Kidney (tissue), 22 donors: Measurements from ENCODE around the gene SPECC1. TPM values are rescaled to one million over a fixed set of nuclear protein-coding genes. Genes with fewer than 3 reads are reported as not detected.
"Not testable (repeated sequence)": the region's sequence is repeated elsewhere in the genome, so short reads cannot be mapped to it uniquely, and the experiment has no call there.

Experiments used
- DNase-seq, 5 donors: peaks; one replicate each; pipeline ENCODE4 v3.0.0-alpha.2; 2013 to 2020
- FAIRE-seq: peaks from 2 replicates; lab custom pipeline; 2012; peaks lifted over from hg19 to GRCh38; lab: Jason Lieb, UNC
- H3K27ac ChIP-seq, 2 donors: one replicate each; pipeline ENCODE4 v1.7.0; 2013; ENCODE audit warnings: low read depth in 2 of 2, low read length in 2 of 2, inconsistent platforms in 1 of 2
- H3K27me3 ChIP-seq: one replicate; pipeline ENCODE4 v1.7.1; 2013; ENCODE audit warnings: low read length, inconsistent platforms; ENCODE audit not compliant: control insufficient read depth, insufficient read depth
- H3K36me3 ChIP-seq, 3 donors: one replicate each; pipeline versions ENCODE4 v1.7.0 to v1.7.1; 2013; ENCODE audit warnings: low read length in 3 of 3, control low read depth in 1 of 3, inconsistent platforms in 1 of 3; ENCODE audit not compliant: insufficient read depth in 3 of 3, control insufficient read depth in 2 of 3
- H3K4me1 ChIP-seq, 3 donors: one replicate each; pipeline versions ENCODE4 v1.7.0 to v1.7.1; 2013; ENCODE audit warnings: low read length in 3 of 3, inconsistent platforms in 1 of 3, low read depth in 1 of 3; ENCODE audit not compliant: control insufficient read depth in 2 of 3, insufficient read depth in 2 of 3
- H3K4me3 ChIP-seq, 3 donors: one replicate each; pipeline versions ENCODE4 v1.7.0 to v1.8.1; 2013; ENCODE audit warnings: low read length in 3 of 3, control low read depth in 1 of 3, inconsistent platforms in 1 of 3
- H3K9ac ChIP-seq, 3 donors: one replicate each; pipeline versions ENCODE4 v1.7.0 to v1.7.1; 2013; ENCODE audit warnings: low read length in 3 of 3, control low read depth in 1 of 3, inconsistent platforms in 1 of 3
- H3K9me3 ChIP-seq, 3 donors: one replicate each; pipeline versions ENCODE4 v1.7.0 to v1.7.1; 2013; ENCODE audit warnings: low read length in 3 of 3, control low read depth in 1 of 3, inconsistent platforms in 1 of 3; ENCODE audit not compliant: control insufficient read depth in 2 of 3, insufficient read depth in 1 of 3
- intact Hi-C: fragments of 100-400 bp; cut with DNase I; formaldehyde crosslinking; loops from one replicate; pipeline ENCODE4 v1.11.1; 2022
- long read RNA-seq, 10 donors: library from polyadenylated mRNA in 1 of 10; unstranded in 1 of 10; transcript quantifications; one replicate each; pipeline ENCODE4 v2.0.0 and lab custom pipeline, GENCODE V29; 2021 to 2026
- polyA plus RNA-seq: library from polyadenylated mRNA; stranded (reverse); fragments of 350-450 nt; fragmentation: Illumina TruSeq; extraction: RNeasy Lipid Tissue Mini Kit (QIAGEN cat#74804); gene quantifications from one replicate; pipeline ENCODE4 v1.2.3, GENCODE V29; 2014; ENCODE audit warnings: low read depth, low replicate concordance; ENCODE audit not compliant: insufficient read depth
- total RNA-seq: library from RNA; stranded (reverse); fragmentation: NEBNext Ultra II Directional; extraction: Animal tissue kit (Norgen Biotek cat#: 25700); gene quantifications from one replicate; pipeline ENCODE4 v1.2.1, GENCODE V29; 2021
- TF ChIP-seq, protein P1 (sequence below): IDR thresholded peaks from 3 replicates; pipeline ENCODE4 v1.5.1; 2012; ENCODE audit warnings: mild to moderate bottlenecking, moderate library complexity, borderline replicate concordance; ENCODE audit not compliant: insufficient read depth; ENCODE audit errors: extremely low read depth
- donor health status: control.
- donor health status: control.
- donor health status: control.
- donor health status: control.
- donor health status: control.
- donor health status: DM: yes; HTN: yes; CAD: no.
- donor health status: Normal renal cell carcinoma (clear cell type).

The SPECC1 gene, protein sequence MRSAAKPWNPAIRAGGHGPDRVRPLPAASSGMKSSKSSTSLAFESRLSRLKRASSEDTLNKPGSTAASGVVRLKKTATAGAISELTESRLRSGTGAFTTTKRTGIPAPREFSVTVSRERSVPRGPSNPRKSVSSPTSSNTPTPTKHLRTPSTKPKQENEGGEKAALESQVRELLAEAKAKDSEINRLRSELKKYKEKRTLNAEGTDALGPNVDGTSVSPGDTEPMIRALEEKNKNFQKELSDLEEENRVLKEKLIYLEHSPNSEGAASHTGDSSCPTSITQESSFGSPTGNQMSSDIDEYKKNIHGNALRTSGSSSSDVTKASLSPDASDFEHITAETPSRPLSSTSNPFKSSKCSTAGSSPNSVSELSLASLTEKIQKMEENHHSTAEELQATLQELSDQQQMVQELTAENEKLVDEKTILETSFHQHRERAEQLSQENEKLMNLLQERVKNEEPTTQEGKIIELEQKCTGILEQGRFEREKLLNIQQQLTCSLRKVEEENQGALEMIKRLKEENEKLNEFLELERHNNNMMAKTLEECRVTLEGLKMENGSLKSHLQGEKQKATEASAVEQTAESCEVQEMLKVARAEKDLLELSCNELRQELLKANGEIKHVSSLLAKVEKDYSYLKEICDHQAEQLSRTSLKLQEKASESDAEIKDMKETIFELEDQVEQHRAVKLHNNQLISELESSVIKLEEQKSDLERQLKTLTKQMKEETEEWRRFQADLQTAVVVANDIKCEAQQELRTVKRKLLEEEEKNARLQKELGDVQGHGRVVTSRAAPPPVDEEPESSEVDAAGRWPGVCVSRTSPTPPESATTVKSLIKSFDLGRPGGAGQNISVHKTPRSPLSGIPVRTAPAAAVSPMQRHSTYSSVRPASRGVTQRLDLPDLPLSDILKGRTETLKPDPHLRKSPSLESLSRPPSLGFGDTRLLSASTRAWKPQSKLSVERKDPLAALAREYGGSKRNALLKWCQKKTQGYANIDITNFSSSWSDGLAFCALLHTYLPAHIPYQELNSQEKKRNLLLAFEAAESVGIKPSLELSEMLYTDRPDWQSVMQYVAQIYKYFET
- total RNA-seq = 29.1 TPM
- polyA plus RNA-seq = 7.6 TPM
- long read RNA-seq, donor 1, partial matches to known transcripts = 0 of 1 reads
- long read RNA-seq, donor 1, other reads (novel, unspliced or antisense) = 0 of 1 reads
- long read RNA-seq, donor 2, full-length matches to known transcripts = 1 of 1 reads
- long read RNA-seq, donor 2, partial matches to known transcripts = 0 of 1 reads
- long read RNA-seq, donor 2, other reads (novel, unspliced or antisense) = 0 of 1 reads
- long read RNA-seq, donor 3, partial matches to known transcripts = 0 of 1 reads
- long read RNA-seq, donor 3, other reads (novel, unspliced or antisense) = 0 of 1 reads
- long read RNA-seq, donor 4 = 0 reads
- long read RNA-seq, donor 5 = 0 reads
- long read RNA-seq, donor 6 = 0 reads
- long read RNA-seq, donor 7, full-length matches to known transcripts = 2 of 14 reads
- long read RNA-seq, donor 7, partial matches to known transcripts = 6 of 14 reads
- long read RNA-seq, donor 7, other reads (novel, unspliced or antisense) = 6 of 14 reads
- long read RNA-seq, donor 8, partial matches to known transcripts = 0 of 1 reads
- long read RNA-seq, donor 8, other reads (novel, unspliced or antisense) = 0 of 1 reads
- long read RNA-seq, donor 9 = 0 reads
- long read RNA-seq, donor 10, partial matches to known transcripts = 0 of 3 reads
- long read RNA-seq, donor 10, other reads (novel, unspliced or antisense) = 0 of 3 reads

DNA sequence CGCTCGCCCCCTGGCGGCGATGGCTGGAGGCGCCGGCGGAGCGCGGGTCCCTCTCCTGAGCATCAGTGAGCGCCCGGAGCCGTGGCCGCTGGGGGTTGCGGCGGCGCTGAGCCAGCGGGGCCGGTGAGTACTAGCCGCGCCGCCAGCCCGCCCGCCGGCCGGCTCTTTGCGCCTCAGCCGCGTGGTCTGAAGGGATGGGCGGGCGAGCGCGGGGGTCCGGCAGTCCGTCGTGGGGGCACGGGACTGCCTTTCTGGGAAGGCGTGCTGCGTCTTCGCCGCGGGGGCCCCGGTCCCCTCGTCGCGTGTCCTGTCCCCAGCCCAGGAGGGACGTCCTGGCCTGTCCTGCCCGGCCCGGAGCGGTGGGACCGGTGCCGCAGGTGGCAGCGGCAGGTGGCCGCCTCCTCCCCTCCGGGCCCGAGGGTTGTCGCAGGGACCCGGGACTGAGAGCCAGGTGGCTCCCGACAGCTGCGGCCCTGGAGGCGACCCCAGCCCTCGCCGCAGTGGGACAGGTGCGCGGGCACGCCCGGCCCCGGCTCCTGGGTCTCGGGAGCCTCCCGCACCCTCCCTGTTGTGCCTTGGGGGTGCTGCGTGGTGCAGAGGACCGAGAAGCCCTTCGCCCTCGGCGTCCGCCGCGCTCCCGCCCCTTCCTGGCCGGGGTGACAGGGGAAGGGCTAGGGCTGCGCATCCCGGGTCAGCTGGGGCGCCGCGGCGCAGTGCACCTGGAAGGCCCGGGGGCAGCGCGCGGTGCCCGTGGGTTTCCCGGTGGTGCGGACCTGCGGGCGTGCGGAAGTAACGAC is at the start of gene SPECC1:
Gene SPECC1, plus strand, starts transcription at position 58 of the 797 bp plus-strand sequence. CDS start 87,293 bp downstream, outside the sequence.
- intact Hi-C loops = no loop called here
- DNase-seq (peak; percentile 86 to 92 (median 87)), FAIRE-seq (no peak)
- H3K27ac ChIP-seq = peak within 1 kb of the TSS in 1 of 2 donors; percentile 14
- peaks cover 0 to 6% (median 0%) of the 10 kb centered on the region in 3 donors for H3K4me1 ChIP-seq
- H3K27me3 ChIP-seq = peaks cover 19% of the 10 kb centered on the region
- peak within 1 kb of the TSS; percentile 65 to 84 (median 81) for H3K4me3 ChIP-seq
- H3K9me3 ChIP-seq = no peaks in the 10 kb centered on the region
- H3K9ac ChIP-seq = peak within 1 kb of the TSS; percentile 36 to 80 (median 57)
- no peaks in the 10 kb centered on the region for H3K36me3 ChIP-seq
- TF ChIP-seq, protein P1, sequence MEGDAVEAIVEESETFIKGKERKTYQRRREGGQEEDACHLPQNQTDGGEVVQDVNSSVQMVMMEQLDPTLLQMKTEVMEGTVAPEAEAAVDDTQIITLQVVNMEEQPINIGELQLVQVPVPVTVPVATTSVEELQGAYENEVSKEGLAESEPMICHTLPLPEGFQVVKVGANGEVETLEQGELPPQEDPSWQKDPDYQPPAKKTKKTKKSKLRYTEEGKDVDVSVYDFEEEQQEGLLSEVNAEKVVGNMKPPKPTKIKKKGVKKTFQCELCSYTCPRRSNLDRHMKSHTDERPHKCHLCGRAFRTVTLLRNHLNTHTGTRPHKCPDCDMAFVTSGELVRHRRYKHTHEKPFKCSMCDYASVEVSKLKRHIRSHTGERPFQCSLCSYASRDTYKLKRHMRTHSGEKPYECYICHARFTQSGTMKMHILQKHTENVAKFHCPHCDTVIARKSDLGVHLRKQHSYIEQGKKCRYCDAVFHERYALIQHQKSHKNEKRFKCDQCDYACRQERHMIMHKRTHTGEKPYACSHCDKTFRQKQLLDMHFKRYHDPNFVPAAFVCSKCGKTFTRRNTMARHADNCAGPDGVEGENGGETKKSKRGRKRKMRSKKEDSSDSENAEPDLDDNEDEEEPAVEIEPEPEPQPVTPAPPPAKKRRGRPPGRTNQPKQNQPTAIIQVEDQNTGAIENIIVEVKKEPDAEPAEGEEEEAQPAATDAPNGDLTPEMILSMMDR = peak; percentile 93

DNA sequence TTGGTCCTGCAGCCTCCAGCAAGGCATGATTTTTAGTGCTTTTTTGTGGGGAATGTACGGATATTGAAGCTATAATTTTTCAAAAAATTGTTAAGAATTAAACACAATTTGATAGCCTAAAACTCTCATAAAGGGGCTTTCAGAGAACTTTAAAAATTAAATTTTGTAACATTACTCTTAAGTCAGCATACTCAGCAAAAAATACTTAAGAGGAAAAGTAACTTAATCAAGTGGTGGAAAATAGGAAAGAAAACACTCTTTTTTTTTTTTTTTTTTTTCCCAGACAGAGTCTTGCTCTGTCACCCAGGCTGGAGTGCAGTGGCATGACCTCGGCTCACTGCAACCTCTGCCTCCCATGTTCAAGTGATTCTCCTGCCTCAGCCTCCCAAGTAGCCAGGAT is 46.2 kb upstream of the SPECC1 start:
- not testable (repeated sequence) for FAIRE-seq

DNA sequence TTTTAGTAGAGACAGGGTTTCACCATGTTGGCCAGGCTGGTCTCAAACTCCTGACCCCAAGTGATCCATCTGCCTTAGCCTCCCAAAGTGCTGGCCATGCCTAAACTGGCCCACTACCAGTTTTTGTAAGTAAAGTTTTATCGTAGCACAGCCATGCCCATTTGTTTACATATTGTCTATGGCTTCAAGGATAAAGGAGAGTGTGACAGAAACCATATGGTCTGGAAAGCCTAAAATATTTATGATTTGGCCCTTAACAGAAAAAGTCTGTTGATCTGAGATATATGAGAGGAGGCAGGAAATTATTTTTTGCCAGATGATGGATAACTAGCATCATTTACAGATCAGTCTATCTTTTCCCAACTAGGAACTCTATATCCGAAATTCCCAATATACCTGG is 36.0 kb upstream of the SPECC1 start:
- Histone ChIP-seq H3K4me3 (no peak overlapping the region), H3K9me3 (no peaks in the 10 kb centered on the region), H3K27me3 (no peaks in the 10 kb centered on the region), H3K9ac (no peak overlapping the region), H3K27ac (no peak overlapping the region), H3K4me1 (peaks cover 0 to 3% (median 0%) of the 10 kb centered on the region in 3 donors), H3K36me3 (no peaks in the 10 kb centered on the region)
- TF ChIP-seq, protein P1 = no peak
- FAIRE-seq = no peak
- no peak for DNase-seq
- intact Hi-C loops = no loop called here

More for the DNA sequence above, 46.2 kb upstream of the SPECC1 start:
- H3K36me3 ChIP-seq, H3K4me1 ChIP-seq, H3K9ac ChIP-seq, H3K4me3 ChIP-seq, H3K27ac ChIP-seq, H3K9me3 ChIP-seq, H3K27me3 ChIP-seq, DNase-seq, intact Hi-C loops: not testable (repeated sequence)
